ENCODE results near the gene STAC3.

GRCh38 chr12:57198329-57198728, 52.7 kb downstream of the STAC3 start:
- TF ChIP-seq CTCF (IDR thresholded peaks at IDR 0.05; ENCODE audit: low read depth, low read length, poor library complexity, severe bottlenecking) (no peak), EZH2phosphoT487 (IDR thresholded peaks at IDR 0.05; ENCODE audit: borderline replicate concordance, low read length) (no peak)

Data from DOHH2 (cell line).